ENCODE data around the gene SAP30L.

Gene SAP30L, protein sequence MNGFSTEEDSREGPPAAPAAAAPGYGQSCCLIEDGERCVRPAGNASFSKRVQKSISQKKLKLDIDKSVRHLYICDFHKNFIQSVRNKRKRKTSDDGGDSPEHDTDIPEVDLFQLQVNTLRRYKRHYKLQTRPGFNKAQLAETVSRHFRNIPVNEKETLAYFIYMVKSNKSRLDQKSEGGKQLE

GRCh38 chr5:154445422-154446194 is at the start of gene SAP30L:
Gene SAP30L (plus strand): TSS chr5:154445997. CDS start chr5:154446605, 608 bp downstream.
- DNase-seq (ENCODE audit: low read depth, low spot score) = peak; percentile 52
- TF ChIP-seq, protein P1, sequence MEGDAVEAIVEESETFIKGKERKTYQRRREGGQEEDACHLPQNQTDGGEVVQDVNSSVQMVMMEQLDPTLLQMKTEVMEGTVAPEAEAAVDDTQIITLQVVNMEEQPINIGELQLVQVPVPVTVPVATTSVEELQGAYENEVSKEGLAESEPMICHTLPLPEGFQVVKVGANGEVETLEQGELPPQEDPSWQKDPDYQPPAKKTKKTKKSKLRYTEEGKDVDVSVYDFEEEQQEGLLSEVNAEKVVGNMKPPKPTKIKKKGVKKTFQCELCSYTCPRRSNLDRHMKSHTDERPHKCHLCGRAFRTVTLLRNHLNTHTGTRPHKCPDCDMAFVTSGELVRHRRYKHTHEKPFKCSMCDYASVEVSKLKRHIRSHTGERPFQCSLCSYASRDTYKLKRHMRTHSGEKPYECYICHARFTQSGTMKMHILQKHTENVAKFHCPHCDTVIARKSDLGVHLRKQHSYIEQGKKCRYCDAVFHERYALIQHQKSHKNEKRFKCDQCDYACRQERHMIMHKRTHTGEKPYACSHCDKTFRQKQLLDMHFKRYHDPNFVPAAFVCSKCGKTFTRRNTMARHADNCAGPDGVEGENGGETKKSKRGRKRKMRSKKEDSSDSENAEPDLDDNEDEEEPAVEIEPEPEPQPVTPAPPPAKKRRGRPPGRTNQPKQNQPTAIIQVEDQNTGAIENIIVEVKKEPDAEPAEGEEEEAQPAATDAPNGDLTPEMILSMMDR (IDR thresholded peaks at IDR 0.05; ENCODE audit: insufficient read depth, low read length, missing control alignments) = no peak
- peak within 1 kb of the TSS; percentile 95 for H3K4me3 ChIP-seq (ENCODE audit: low read depth, low read length)
- ChIA-PET POLR2A (no interaction called here), CTCF (interaction anchor here (1.0 to 5.7 kb wide), 5 partner anchors 21 to 373 kb away, joined by 3 to 44 read pairs (median 4); no protein-coding TSS in a partner anchor)

DNA sequence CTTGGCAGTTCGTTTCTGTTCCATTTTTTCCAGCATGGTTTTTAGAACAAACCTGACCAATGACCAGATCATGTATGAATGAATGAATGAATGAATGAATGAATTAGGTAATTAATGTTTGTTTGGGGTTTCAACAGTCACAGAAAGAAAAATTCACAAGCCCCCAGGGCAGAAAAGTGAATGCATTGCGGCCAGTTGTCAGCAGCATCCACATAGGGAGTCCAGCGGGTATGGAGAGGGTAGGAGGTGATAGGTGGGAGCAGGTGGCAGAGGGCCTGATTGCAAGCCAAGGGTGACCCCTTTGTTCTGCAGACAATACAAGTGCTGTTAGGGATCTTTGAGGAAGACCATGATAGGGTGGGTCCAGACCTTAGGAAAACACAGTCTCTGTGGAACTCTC is 49.7 kb upstream of the SAP30L start:
- TF ChIP-seq, protein P1 (IDR thresholded peaks at IDR 0.05; ENCODE audit: insufficient read depth, low read length, missing control alignments) = no peak
- H3K4me3 ChIP-seq (ENCODE audit: low read depth, low read length) = no peak overlapping the region
- no peak for DNase-seq (ENCODE audit: low read depth, low spot score)
- ChIA-PET CTCF (interaction anchor here (1.4 to 1.8 kb wide), 2 partner anchors 8 to 10 kb away, joined by 6 to 7 read pairs; no protein-coding TSS in a partner anchor), POLR2A (no interaction called here)

DNA sequence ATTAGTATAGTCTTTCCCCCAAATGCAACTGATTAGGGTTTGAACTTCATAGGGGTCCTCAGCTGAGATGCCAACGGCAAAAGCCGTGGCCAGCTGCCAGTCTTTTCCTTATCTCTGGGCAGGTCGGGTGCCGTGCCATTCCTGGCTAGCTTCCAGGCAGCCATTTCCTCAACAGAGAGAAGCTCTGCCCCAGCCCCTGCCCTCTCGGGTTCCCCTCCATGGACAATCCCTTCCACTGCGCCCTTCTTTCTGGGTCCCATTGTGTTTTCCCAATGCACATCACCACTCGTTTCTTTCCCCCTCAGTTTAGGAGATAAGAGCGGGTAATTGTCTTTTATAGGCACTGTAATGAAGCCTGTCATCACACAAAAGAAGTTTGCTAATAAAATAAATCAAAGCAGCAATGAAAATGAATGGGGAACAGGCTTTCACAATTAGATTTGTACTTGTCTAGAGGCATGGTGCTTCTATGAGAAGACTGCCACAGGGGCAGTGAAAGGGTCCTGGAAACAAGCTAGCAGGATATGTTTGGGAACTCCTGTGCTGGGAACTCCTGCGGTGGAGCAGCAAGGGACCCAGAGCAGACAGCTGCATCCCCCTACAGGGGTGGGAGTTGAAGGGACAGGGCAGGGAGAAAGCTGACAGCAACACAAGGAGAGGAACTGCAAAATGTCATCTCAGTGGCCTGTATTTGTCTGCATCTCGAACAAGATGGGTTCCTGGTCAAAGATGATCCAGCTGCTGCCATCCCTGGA is 48.0 kb upstream of the SAP30L start:
- no peak overlapping the region for H3K4me3 ChIP-seq (ENCODE audit: low read depth, low read length)
- CTCF ChIA-PET = interaction anchor here (1.0 to 2.6 kb wide), 6 partner anchors 8 to 424 kb away, joined by 3 to 7 read pairs (median 5); no protein-coding TSS in a partner anchor
- DNase-seq (ENCODE audit: low read depth, low spot score) = no peak
- POLR2A ChIA-PET = no interaction called here
- TF ChIP-seq, protein P1 (IDR thresholded peaks at IDR 0.05; ENCODE audit: insufficient read depth, low read length, missing control alignments) = no peak

DNA sequence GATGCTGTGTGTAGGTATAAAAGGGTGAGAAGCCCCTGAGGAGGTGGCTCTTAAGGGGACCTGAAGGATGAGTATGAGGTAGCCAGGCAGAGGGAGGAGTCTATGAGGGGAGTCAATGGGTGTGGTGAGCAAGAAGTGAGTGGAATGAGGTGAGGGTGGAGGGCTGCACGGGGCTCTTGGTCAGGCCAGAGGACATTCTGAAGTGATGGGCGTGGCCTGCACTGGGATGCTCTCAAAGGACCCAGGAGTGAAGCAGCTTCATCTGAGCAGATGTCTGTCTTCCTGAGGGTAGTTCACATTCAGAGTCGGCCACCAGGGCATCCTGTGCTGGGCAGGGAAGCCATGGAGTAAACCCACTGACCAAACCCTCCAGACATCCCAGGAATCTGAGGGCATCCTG is 45.1 kb upstream of the SAP30L start:
- TF ChIP-seq, protein P1 (IDR thresholded peaks at IDR 0.05; ENCODE audit: insufficient read depth, low read length, missing control alignments) = no peak
- DNase-seq (ENCODE audit: low read depth, low spot score) = no peak
- ChIA-PET POLR2A (no interaction called here), CTCF (interaction anchor here (1.0 kb wide), 1 partner anchor 328 kb away, joined by 3 read pairs; no protein-coding TSS in a partner anchor)
- no peak overlapping the region for H3K4me3 ChIP-seq (ENCODE audit: low read depth, low read length)

GRCh38 chr5:154401355-154401754 is 44.4 kb upstream of the SAP30L start:
- POLR2A ChIA-PET = no interaction called here

More at GRCh38 chr5:154401355-154401754, 44.4 kb upstream of the SAP30L start:
- TF ChIP-seq, protein P1 (IDR thresholded peaks at IDR 0.05; ENCODE audit: insufficient read depth, low read length, missing control alignments) = no peak
- CTCF ChIA-PET = no interaction called here
- no peak for DNase-seq (ENCODE audit: low read depth, low spot score)
- no peak overlapping the region for H3K4me3 ChIP-seq (ENCODE audit: low read depth, low read length)

All from AG04449 (cell line).